GM12878 (cell line): ENCODE results near the gene TGIF2. TPM values are rescaled to one million over a fixed set of nuclear protein-coding genes. Genes with fewer than 3 reads are reported as not detected.
A peak's percentile ranks its signal among the peaks of the same experiment; 100 is the strongest.

Experiments
- ATAC-seq: fragments of 200-7000 bp; cut with Tn5 transposase; 3 replicates; pipeline ENCODE4 v1.9.1; 2020; ENCODE audit warnings: mild to moderate bottlenecking, moderate library complexity
- BruUV-seq: library from RNA; stranded (reverse); fragments of 400-500 nt; replicated peaks from 2 replicates; lab custom pipeline; 2021; lab: Mats Ljungman, UMichigan
- CTCF ChIA-PET: fragments of 300-600 bp; sonication (Branson Sonifier 250); formaldehyde crosslinking; extraction: SDS; loops from one replicate; lab custom pipeline; 2021; ENCODE audit warnings: inconsistent platforms; lab: Yijun Ruan, JAX
- POLR2A ChIA-PET: fragments of 350-600 bp; formaldehyde crosslinking; extraction: SDS; loops from one replicate; lab custom pipeline; 2021; ENCODE audit warnings: inconsistent platforms; lab: Charles Lee
- RAD21 ChIA-PET: fragments of 300-600 bp; sonication (Branson Sonifier 250); formaldehyde crosslinking; loops from one replicate; lab custom pipeline; 2023; ENCODE audit warnings: antibody characterized with exemption; ENCODE audit not compliant: unreplicated experiment; lab: Charles Lee
- SMC1A ChIA-PET: fragments of 300-600 bp; sonication (Branson Sonifier 250); formaldehyde crosslinking; loops from one replicate; lab custom pipeline; 2023; ENCODE audit not compliant: unreplicated experiment, uncharacterized antibody; lab: Charles Lee
- DNase-seq: peaks from one replicate; pipeline ENCODE4 v3.0.0-alpha.2; 2011; ENCODE audit warnings: low read depth, low spot score
- FAIRE-seq: peaks from 3 replicates; lab custom pipeline; 2011; peaks lifted over from hg19 to GRCh38; lab: Jason Lieb, UNC
- H2AFZ ChIP-seq: 2 replicates; pipeline ENCODE4 v1.6.0; 2011; ENCODE audit warnings: low read depth, low read length, control low read depth; ENCODE audit not compliant: control insufficient read depth
- H3K27ac ChIP-seq: 2 replicates; pipeline ENCODE4 v1.5.1; 2011; ENCODE audit warnings: control low read depth; ENCODE audit not compliant: control insufficient read depth, insufficient read depth
- H3K27me3 ChIP-seq, 2 experiments: replicated peaks in 1 of 2; 2 replicates each; pipeline versions ENCODE4 v1.6.0 to v1.6.1; 2011; ENCODE audit warnings: low read length in 1 of 2; ENCODE audit not compliant: control insufficient read depth in 2 of 2, insufficient read depth in 2 of 2
- H3K36me3 ChIP-seq, 2 experiments: 2 replicates each; pipeline ENCODE4 v1.5.1; 2011; ENCODE audit warnings: low read length in 1 of 2; ENCODE audit not compliant: control insufficient read depth in 2 of 2, insufficient read depth in 2 of 2
- H3K4me1 ChIP-seq: 2 replicates; pipeline ENCODE4 v1.6.1; 2011; ENCODE audit warnings: mild to moderate bottlenecking, low read length, moderate library complexity, mixed read lengths; ENCODE audit not compliant: control insufficient read depth, insufficient read depth
- H3K4me2 ChIP-seq: 2 replicates; pipeline ENCODE4 v1.6.0; 2011; ENCODE audit warnings: control low read depth; ENCODE audit not compliant: control insufficient read depth, insufficient read depth
- H3K4me3 ChIP-seq: fragments of 200-600 bp; sonication (generic); 2 replicates; pipeline ENCODE4 v1.5.1; 2016
- H3K79me2 ChIP-seq: 2 replicates; pipeline ENCODE4 v1.6.0; 2011; ENCODE audit warnings: low read length; ENCODE audit not compliant: control insufficient read depth, insufficient read depth
- H3K9ac ChIP-seq: 2 replicates; pipeline ENCODE4 v1.8.0; 2011; ENCODE audit warnings: low read length, control low read depth, mixed read lengths; ENCODE audit not compliant: control insufficient read depth, insufficient read depth
- H3K9me3 ChIP-seq: replicated peaks from 3 replicates; pipeline ENCODE4 v1.5.1; 2011; ENCODE audit warnings: mild to moderate bottlenecking, low read length; ENCODE audit not compliant: control insufficient read depth, insufficient read depth
- H4K20me1 ChIP-seq: 2 replicates; pipeline ENCODE4 v1.6.0; 2011; ENCODE audit not compliant: control insufficient read depth, insufficient read depth
- CBX5 ChIP-seq: sonication (generic); IDR thresholded peaks from 2 replicates; pipeline ENCODE4 v1.6.1; 2016; ENCODE audit warnings: low read depth, moderate library complexity, mild to moderate bottlenecking, inconsistent platforms
- CHD1 ChIP-seq: IDR thresholded peaks from 2 replicates; pipeline ENCODE4 v1.6.1; 2012; ENCODE audit warnings: low read depth, low read length, improper control_type of control experiment
- E4F1 ChIP-seq: fragments of 450-650 bp; IDR thresholded peaks from 2 replicates; pipeline ENCODE4 v1.6.1; 2018; ENCODE audit warnings: borderline replicate concordance, mild to moderate bottlenecking; ENCODE audit not compliant: partially characterized antibody
- EED ChIP-seq: sonication (generic); IDR thresholded peaks from 2 replicates; pipeline ENCODE4 v1.6.1; 2016; ENCODE audit warnings: antibody characterized with exemption, low read depth
- EZH2 ChIP-seq: IDR thresholded peaks from 2 replicates; pipeline ENCODE4 v1.6.1; 2012; ENCODE audit warnings: low read depth, mild to moderate bottlenecking, control low read depth, inconsistent platforms, low read length, borderline replicate concordance; ENCODE audit not compliant: control insufficient read depth
- GABPA ChIP-seq: IDR thresholded peaks from 2 replicates; pipeline ENCODE4 v1.6.1; 2014; ENCODE audit warnings: antibody characterized with exemption, low read depth, mild to moderate bottlenecking, inconsistent platforms
- HDAC6 ChIP-seq: fragments of 200-600 bp; sonication (generic); IDR thresholded peaks from one replicate; pipeline ENCODE4 v1.8.0; 2017; ENCODE audit warnings: antibody characterized with exemption; ENCODE audit not compliant: unreplicated experiment
- JUNB ChIP-seq: IDR thresholded peaks from 2 replicates; pipeline ENCODE4 v1.6.1; 2016; ENCODE audit warnings: antibody characterized with exemption, mild to moderate bottlenecking
- LARP7 ChIP-seq: fragments of 450-650 bp; IDR thresholded peaks from 2 replicates; pipeline ENCODE4 v1.6.1; 2017; ENCODE audit warnings: mild to moderate bottlenecking
- RAD51 ChIP-seq: fragments of 450-650 bp; IDR thresholded peaks from 2 replicates; pipeline ENCODE4 v1.6.1; 2016; ENCODE audit warnings: moderate library complexity, mild to moderate bottlenecking, inconsistent platforms
- SKIL ChIP-seq: fragments of 450-650 bp; IDR thresholded peaks from 2 replicates; pipeline ENCODE4 v1.6.1; 2017; ENCODE audit warnings: mild to moderate bottlenecking, low read depth, inconsistent platforms; ENCODE audit not compliant: poor library complexity, severe bottlenecking
- SUPT20H ChIP-seq: IDR thresholded peaks from 2 replicates; pipeline ENCODE4 v1.6.1; 2011; ENCODE audit warnings: low read depth, mild to moderate bottlenecking, low read length, moderate library complexity, borderline replicate concordance; ENCODE audit not compliant: control insufficient read depth
- TAF1 ChIP-seq: IDR thresholded peaks from 2 replicates; pipeline ENCODE4 v1.6.1; 2011; ENCODE audit warnings: mild to moderate bottlenecking, low read depth, low read length, borderline replicate concordance
- YY1 ChIP-seq: IDR thresholded peaks from 2 replicates; pipeline ENCODE4 v1.6.1; 2011; ENCODE audit warnings: low read depth, mild to moderate bottlenecking, low read length
- ZNF24 ChIP-seq: fragments of 450-650 bp; IDR thresholded peaks from 2 replicates; pipeline ENCODE4 v1.6.1; 2017; ENCODE audit warnings: antibody characterized with exemption, mild to moderate bottlenecking
- whole genome bisulfite sequencing: methylation state at CpG from one replicate; pipeline ENCODE4 v1.1.6; 2016; ENCODE audit warnings: low lambda C conversion rate; ENCODE audit not compliant: insufficient replicate concordance, insufficient coverage; ENCODE audit errors: missing lambda C conversion rate; 5-methylcytosine and 5-hydroxymethylcytosine counted together
- in situ Hi-C: fragments of 300-500 bp; cut with MboI; formaldehyde crosslinking; loops from 9 replicates; pipeline ENCODE4 v1.14.3; 2018; ENCODE audit warnings: mixed read lengths
- intact Hi-C: fragments of 100-400 bp; cut with micrococcal nuclease; formaldehyde crosslinking; loops from one replicate; pipeline ENCODE4 v1.14.2; 2022; ENCODE audit not compliant: unreplicated experiment
- polyA plus RNA-seq, 11 experiments: library from polyadenylated mRNA; depleted of rRNA in 4 of 11; unstranded in 6 of 11; stranded (reverse) in 5 of 11; fragments of >200 nt; fragmentation: Nextera tagmentation in 4 of 11; fragmentation: Illumina TruSeq in 1 of 11; extraction: Ambion mirVana in 4 of 11; extraction: Trizol in 1 of 11; gene quantifications; 1 replicate in 1 of 11; 2 replicates in 10 of 11; pipeline versions ENCODE4 v1.2.1 to v1.2.3, GENCODE V29; 2011 to 2016; ENCODE audit warnings: inconsistent platforms in 2 of 11, missing spikeins in 2 of 11, low read depth in 1 of 11
- total RNA-seq, 4 experiments: library from RNA; depleted of rRNA in 3 of 4; stranded (reverse); fragments of >200 nt in 3 of 4; fragmentation: Illumina TruSeq in 1 of 4; extraction: Trizol in 1 of 4; gene quantifications; 2 replicates each; pipeline versions ENCODE4 v1.2.1 to v1.2.3, GENCODE V29; 2013 to 2021

TGIF2 gene
- total and polyA plus RNA-seq, 10 of the 15 experiments (the other 5 are each of a cell fraction or from before 2014, with no cell fraction given), result 13.1 to 47.1 (median 36.6) TPM

- no peak for ATAC-seq
- 74% methylated on average over 5 of the region's 5 CpGs for WGBS
- Histone ChIP-seq H3K9me3 (no peaks in the 10 kb centered on the region), H3K27ac (peak overlapping the region; percentile 99), H3K36me3 (peaks cover 11% of the 10 kb centered on the region in 2 experiments), H3K79me2 (peaks cover 3% of the 10 kb centered on the region), H3K4me2 (peak overlapping the region; percentile 88; the same call in 1 of the 2 replicates), H3K27me3 (no peaks in the 10 kb centered on the region), H3K9ac (peak overlapping the region; percentile 68), H4K20me1 (no peaks in the 10 kb centered on the region), H2AFZ (no peak overlapping the region), H3K4me1 (peaks cover 36% of the 10 kb centered on the region), H3K4me3 (no peak overlapping the region; the same call in 1 of the 2 replicates)
- no peak for TF ChIP-seq ZNF24
- no peak for TF ChIP-seq CBX5
- 0 out of 2 replicates have a peak, but pooled peaks have one; percentile 17 for TF ChIP-seq YY1
- TF ChIP-seq SKIL, result no peak
- no peak for TF ChIP-seq HDAC6
- TF ChIP-seq E4F1, result no peak
- 0 out of 2 replicates have a peak, but pooled peaks have one; percentile 5 for TF ChIP-seq EED
- TF ChIP-seq GABPA, result no peak
- TF ChIP-seq TAF1, result no peak
- TF ChIP-seq RAD51, result no peak
- no peak for TF ChIP-seq LARP7
- no peak for TF ChIP-seq JUNB
- no peak for TF ChIP-seq EZH2
- TF ChIP-seq SUPT20H, result no peak
- no peak for TF ChIP-seq CHD1
- DNase-seq, result no peak
- POLR2A ChIA-PET, result interaction anchor here (0.7 to 4.1 kb wide), 9 partner anchors 8 to 289 kb away, joined by 3 to 87 read pairs (median 7); partner anchors contain the start of genes RAB5IF and TGIF2
- RAD21 ChIA-PET, result interaction anchor here (0.7 to 5.1 kb wide), 12 partner anchors 11 to 293 kb away, joined by 3 to 93 read pairs (median 6); partner anchors contain the start of genes NDRG3, RAB5IF and TGIF2
- CTCF ChIA-PET, result interaction anchor here (0.6 to 4.8 kb wide), 8 partner anchors 11 to 161 kb away, joined by 3 to 74 read pairs (median 4); partner anchors contain the start of genes RAB5IF and TGIF2
- intact Hi-C loops (no loop called here), in situ Hi-C loops (no loop called here)
- no peak for FAIRE-seq
- no TSS peak for BruUV-seq
- SMC1A ChIA-PET, result interaction anchor here (1.0 to 9.1 kb wide), 8 partner anchors 9 to 273 kb away, joined by 3 to 98 read pairs (median 10); partner anchors contain the start of genes RAB5IF and TGIF2
Observed at GRCh38 chr20:36593347-36593929, 20.0 kb downstream of the TGIF2 start.
